Right lobe of liver (tissue), 6 donors: ENCODE measurements around the gene PPIL4. TPM values are rescaled to one million over a fixed set of nuclear protein-coding genes. Genes with fewer than 3 reads are reported as not detected.

Experiments
- ATAC-seq, 4 donors: fragments of 200-7000 bp; cut with Tn5 transposase; one replicate each; pipeline ENCODE4 v1.9.1; 2020; ENCODE audit warnings: mild to moderate bottlenecking in 4 of 4, moderate library complexity in 4 of 4
- DNase-seq, 3 donors: peaks; one replicate each; pipeline ENCODE4 v3.0.0-alpha.2; 2020
- H3K27ac ChIP-seq, 3 donors: fragments of 200-600 bp; one replicate each; pipeline ENCODE4 v1.8.0; 2022
- H3K27me3 ChIP-seq, 2 donors: fragments of 200-600 bp; one replicate each; pipeline ENCODE4 v1.8.0; 2022
- H3K36me3 ChIP-seq, 4 donors: fragments of 200-600 bp; sonication (generic) in 1 of 4; one replicate each; pipeline versions ENCODE4 v1.5.1 to v1.8.0; 2017 to 2022; ENCODE audit warnings: control low read depth in 1 of 4
- H3K4me1 ChIP-seq, 4 donors: fragments of 200-600 bp; sonication (generic) in 1 of 4; one replicate each; pipeline versions ENCODE4 v1.5.1 to v1.8.0; 2017 to 2022; ENCODE audit warnings: control low read depth in 1 of 4
- H3K4me3 ChIP-seq, 3 donors: fragments of 200-600 bp; one replicate each; pipeline ENCODE4 v1.8.0; 2022
- H3K9me3 ChIP-seq, 4 donors: fragments of 200-600 bp; sonication (generic) in 1 of 4; one replicate each; pipeline versions ENCODE4 v1.5.1 to v1.8.0; 2017 to 2022; ENCODE audit warnings: control low read depth in 1 of 4
- CTCF ChIP-seq, 4 donors: fragments of 200-600 bp in 3 of 4; fragments of 450-650 bp in 1 of 4; IDR thresholded peaks; one replicate each; pipeline versions ENCODE4 v1.5.1 to v1.8.0; 2016 to 2022; ENCODE audit warnings: antibody characterized with exemption in 4 of 4, mild to moderate bottlenecking in 2 of 4
- POLR2A ChIP-seq: fragments of 450-650 bp; IDR thresholded peaks from one replicate; pipeline ENCODE4 v1.6.1; 2017; ENCODE audit warnings: antibody characterized with exemption, mild to moderate bottlenecking
- WGBS: methylation state at CpG from one replicate; pipeline ENCODE4 v1.1.6; 2018; ENCODE audit warnings: low coverage, low lambda C conversion rate; ENCODE audit not compliant: insufficient coverage; ENCODE audit errors: missing lambda C conversion rate; 5-methylcytosine and 5-hydroxymethylcytosine counted together
- intact Hi-C, 2 donors: fragments of 100-400 bp; cut with DNase I; formaldehyde crosslinking; loops; one replicate each; pipeline versions ENCODE4 v1.11.2 to v1.14.1; 2022
- total RNA-seq, 6 experiments: library from RNA; depleted of rRNA in 2 of 6; stranded (reverse); fragments of >200 nt in 2 of 6; fragmentation: NEBNext Ultra II Directional in 3 of 6; extraction: Animal tissue kit (Norgen Biotek cat#: 25700) in 3 of 6; gene quantifications; one replicate each; pipeline versions ENCODE4 v1.1.0 to v1.2.4, GENCODE V29; 2016 to 2023
- donor health status: DM: no; HTN: yes; CAD: no.
- donor health status: DM: no; HTN: no; CAD: no.
- donor health status: DM: no; HTN: no; CAD: no.
- donor health status: DM: no; HTN: yes; CAD: no.
- donor health status: DM: no; HTN: yes; CAD: no.

Gene PPIL4
- total RNA-seq, 6 experiments from 2014 or later = 7.5 to 9.6 (median 8.7) TPM

GRCh38 chr6:149510793-149511512 lies 34.9 kb downstream of the PPIL4 start:
- H3K4me1 ChIP-seq = no peaks in the 10 kb centered on the region
- 81% methylated on average over 4 of the region's 4 CpGs for WGBS
- TF ChIP-seq POLR2A = no peak
- no peak for TF ChIP-seq CTCF (IDR thresholded peaks at IDR 0.05)
- intact Hi-C loops = no loop called here
- DNase-seq (no peak), ATAC-seq (no peak)
- no peaks in the 10 kb centered on the region for H3K27me3 ChIP-seq
- peaks cover 0 to 12% (median 3%) of the 10 kb centered on the region in 4 donors for H3K36me3 ChIP-seq
- H3K4me3 ChIP-seq = no peak overlapping the region
- no peak overlapping the region for H3K27ac ChIP-seq
- no peaks in the 10 kb centered on the region for H3K9me3 ChIP-seq

GRCh38 chr6:149508485-149508884 lies 37.4 kb downstream of the PPIL4 start:
- no peak for DNase-seq
- Histone ChIP-seq H3K9me3 (no peaks in the 10 kb centered on the region), H3K4me1 (no peaks in the 10 kb centered on the region), H3K27me3 (no peaks in the 10 kb centered on the region), H3K27ac (no peak overlapping the region), H3K4me3 (no peak overlapping the region), H3K36me3 (peaks cover 0 to 26% (median 4%) of the 10 kb centered on the region in 4 donors)
- intact Hi-C loops = no loop called here
- WGBS = 48% methylated on average over 3 of the region's 3 CpGs
- ATAC-seq = no peak
- TF ChIP-seq CTCF (IDR thresholded peaks at IDR 0.05) (no peak), POLR2A (no peak)

- WGBS = 68% methylated on average over 2 of the region's 2 CpGs
- ATAC-seq = no peak
- H3K4me3 ChIP-seq = no peak overlapping the region
- no peak overlapping the region for H3K27ac ChIP-seq
- H3K4me1 ChIP-seq = no peaks in the 10 kb centered on the region
- peaks cover 0 to 17% (median under 1%) of the 10 kb centered on the region in 4 donors for H3K36me3 ChIP-seq
- no peak for DNase-seq
- intact Hi-C loops = no loop called here
- no peaks in the 10 kb centered on the region for H3K9me3 ChIP-seq
- H3K27me3 ChIP-seq = no peaks in the 10 kb centered on the region
- no peak for TF ChIP-seq CTCF (IDR thresholded peaks at IDR 0.05)
- no peak for TF ChIP-seq POLR2A
Measured at GRCh38 chr6:149503872-149504271, 42.0 kb downstream of the PPIL4 start.

- intact Hi-C loops = no loop called here
- no peak for ATAC-seq
- no peak for DNase-seq
Measured at GRCh38 chr6:149503276-149503675, 42.6 kb downstream of the PPIL4 start.

More at GRCh38 chr6:149503276-149503675, 42.6 kb downstream of the PPIL4 start:
- no peak overlapping the region for H3K27ac ChIP-seq
- peaks cover 0 to 17% (median under 1%) of the 10 kb centered on the region in 4 donors for H3K36me3 ChIP-seq
- no peaks in the 10 kb centered on the region for H3K4me1 ChIP-seq
- TF ChIP-seq CTCF (IDR thresholded peaks at IDR 0.05) (no peak), POLR2A (no peak)
- no peak overlapping the region for H3K4me3 ChIP-seq
- no peaks in the 10 kb centered on the region for H3K9me3 ChIP-seq
- WGBS = 95% methylated on average over 2 of the region's 2 CpGs
- no peaks in the 10 kb centered on the region for H3K27me3 ChIP-seq
